Measurements from ENCODE around the gene LASP1.
"Not testable (repeated sequence)": the region's sequence is repeated elsewhere in the genome, so short reads cannot be mapped to it uniquely, and the experiment has no call there.

The LASP1 gene

GRCh38 chr17:38930782-38931181 is 60.9 kb downstream of the LASP1 start:
- DNase-seq (ENCODE audit: low read depth in 2 of 2) = not testable (repeated sequence)

- DNase-seq (ENCODE audit: low read depth in 2 of 2) = not testable (repeated sequence)
Measured at GRCh38 chr17:38933962-38934361, 64.1 kb downstream of the LASP1 start.

DNA sequence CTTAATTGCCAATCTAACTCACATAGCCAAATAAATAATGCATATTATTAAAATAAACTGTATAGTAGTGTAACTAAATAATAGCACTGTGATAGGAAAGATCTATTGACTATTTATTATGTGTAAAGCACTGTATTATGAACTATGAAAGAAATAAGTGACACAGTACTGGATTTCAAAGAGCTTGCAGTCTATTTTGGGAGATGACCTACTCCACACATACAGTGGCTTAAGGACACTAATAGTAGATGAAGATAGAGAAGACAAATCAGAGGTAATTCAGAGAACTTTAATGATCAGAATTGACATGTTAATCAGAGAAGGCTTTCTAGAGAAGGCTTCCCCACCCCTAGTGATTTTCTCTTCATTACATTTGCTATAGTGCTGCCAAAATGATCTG is 70.1 kb downstream of the LASP1 start:
- DNase-seq (ENCODE audit: low read depth in 2 of 2) = no peak

DNA sequence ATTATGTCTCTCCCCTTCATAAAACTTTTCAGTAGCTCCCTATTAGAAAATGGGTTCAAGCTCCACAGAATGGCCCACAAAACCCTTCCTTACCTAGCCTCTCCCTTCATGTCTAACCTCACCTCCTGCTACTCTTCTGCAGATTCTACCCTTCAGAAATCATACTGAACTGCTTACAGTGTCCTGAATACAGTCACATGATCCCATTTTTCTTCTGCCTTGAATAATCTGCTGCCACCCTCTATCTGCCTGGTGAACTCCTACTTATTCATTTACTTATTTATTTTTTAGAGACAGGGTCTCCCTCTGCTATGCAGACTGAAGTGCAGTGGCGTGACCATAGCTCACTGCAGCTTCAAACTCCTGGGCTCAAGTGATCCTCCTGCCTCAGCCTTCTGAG is 70.5 kb downstream of the LASP1 start:
- DNase-seq (ENCODE audit: low read depth in 2 of 2) = no peak

GRCh38 chr17:38942696-38943334 is 73.0 kb downstream of the LASP1 start:
- no peak for DNase-seq (ENCODE audit: low read depth in 2 of 2)

DNA sequence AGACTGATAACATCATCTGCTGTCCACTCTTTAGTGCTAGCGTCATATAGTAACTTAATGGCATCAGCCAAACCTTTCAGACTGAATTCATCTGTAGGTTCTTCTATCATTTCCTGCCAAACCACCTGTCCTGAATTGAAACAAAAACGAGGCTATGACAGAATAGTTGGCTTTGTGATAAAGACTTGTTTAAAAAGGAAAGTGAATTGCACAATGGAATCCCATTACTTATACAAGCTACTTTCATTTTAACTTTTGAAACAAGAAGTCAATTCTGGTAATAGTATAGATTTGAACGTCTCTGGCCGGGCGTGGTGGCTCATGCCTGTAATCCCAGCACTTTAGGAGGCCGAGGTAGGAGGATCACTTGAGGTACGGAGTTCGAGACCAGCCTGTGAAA is 73.7 kb downstream of the LASP1 start:
- DNase-seq (ENCODE audit: low read depth in 2 of 2) = no peak

GRCh38 chr17:38947189-38947588 is 77.3 kb downstream of the LASP1 start:
- no peak for DNase-seq (ENCODE audit: low read depth in 2 of 2)

- not testable (repeated sequence) for DNase-seq (ENCODE audit: low read depth in 2 of 2)
Measured at GRCh38 chr17:38953800-38954199, 83.9 kb downstream of the LASP1 start.

DNA sequence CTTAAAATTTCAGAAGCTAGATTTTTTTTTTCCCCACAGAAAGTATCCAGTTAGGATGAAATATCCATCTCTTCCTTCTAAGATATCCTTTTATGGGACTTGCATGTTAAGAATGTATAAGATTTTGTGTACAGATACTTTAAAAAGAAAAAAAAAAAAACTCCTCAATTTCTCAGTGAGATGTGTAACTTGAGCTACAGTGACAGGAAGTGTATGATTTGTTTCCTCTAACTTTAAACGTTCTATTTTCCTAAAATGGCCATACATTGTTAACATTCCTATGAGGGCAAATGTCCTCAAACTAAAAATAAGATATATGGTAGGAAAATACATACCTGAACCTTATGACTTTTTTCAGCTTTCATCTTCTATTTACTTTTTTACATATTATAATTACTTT is 88.5 kb downstream of the LASP1 start:
- no peak for DNase-seq (ENCODE audit: low read depth in 2 of 2)

GRCh38 chr17:38958756-38959155 is 88.9 kb downstream of the LASP1 start:
- DNase-seq (ENCODE audit: low read depth in 2 of 2) = no peak

DNA sequence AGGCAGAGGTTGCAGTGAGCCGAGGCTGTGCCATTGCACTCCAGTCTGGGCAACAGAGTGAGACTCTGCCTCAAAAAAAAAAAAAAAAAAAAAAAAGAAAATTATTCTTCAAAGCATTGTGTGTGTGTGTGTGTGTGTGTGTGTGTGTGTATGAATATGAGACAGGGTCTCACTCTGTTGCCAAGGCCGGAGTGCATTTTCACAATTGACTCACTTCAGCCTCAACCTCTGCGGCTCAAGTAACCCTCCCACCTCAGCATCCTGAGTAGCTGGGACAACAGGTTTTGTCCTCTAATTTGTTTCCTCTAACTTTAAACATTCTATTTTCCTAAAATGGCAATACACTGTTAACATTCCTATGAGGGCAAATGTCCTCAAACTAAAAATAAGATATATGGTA is 89.7 kb downstream of the LASP1 start:
- no peak for DNase-seq (ENCODE audit: low read depth in 2 of 2)

DNA sequence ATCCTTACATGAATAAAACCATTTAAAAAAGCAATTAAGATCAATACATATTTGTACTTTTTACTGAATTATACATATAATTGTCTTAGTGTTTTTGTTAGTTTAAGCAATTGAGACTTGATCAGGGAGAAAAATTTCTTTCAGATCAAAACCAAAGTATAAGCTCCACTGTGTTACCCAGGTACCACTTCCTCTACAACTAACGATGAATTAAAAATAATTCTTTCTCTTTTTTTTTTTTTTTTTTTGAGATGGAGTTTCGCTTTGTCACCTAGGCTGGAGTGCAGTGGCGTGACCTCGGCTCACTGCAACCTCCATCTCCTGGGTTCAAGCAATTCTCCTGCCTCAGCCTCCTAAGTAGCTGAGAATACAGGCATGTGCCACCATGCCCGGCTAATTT is 90.5 kb downstream of the LASP1 start:
- DNase-seq (ENCODE audit: low read depth in 2 of 2) = no peak

DNA sequence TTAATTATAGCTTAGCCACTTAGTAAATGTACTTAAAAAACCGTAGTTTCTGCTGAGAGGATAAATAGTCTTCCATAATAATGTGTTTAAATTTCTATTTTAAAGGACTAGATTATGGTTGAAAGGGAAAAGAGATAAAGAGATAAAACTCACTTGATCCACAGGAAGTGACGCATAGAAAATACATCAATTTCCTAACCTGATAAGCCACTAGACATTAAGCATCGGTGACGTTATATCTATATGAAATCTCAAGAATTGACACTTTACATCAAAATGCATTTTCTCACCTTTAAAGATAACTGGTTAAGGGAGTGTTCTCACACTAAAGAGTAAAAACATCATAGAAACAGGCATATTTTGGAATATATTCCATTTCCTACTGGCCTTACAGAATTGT is 91.6 kb downstream of the LASP1 start:
- DNase-seq (ENCODE audit: low read depth in 2 of 2) = no peak

GRCh38 chr17:38967290-38967738 is 97.5 kb downstream of the LASP1 start, which contains the start of gene FBXO47:
Gene FBXO47, minus strand, starts transcription at chr17:38967403. Its CDS starts 4,378 bp downstream, at chr17:38963025.
- peak; percentile 69 to 74 for DNase-seq (ENCODE audit: low read depth in 2 of 2)

GRCh38 chr17:38969281-38969680 is 99.4 kb downstream of the LASP1 start:
- DNase-seq (ENCODE audit: low read depth in 2 of 2) = no peak

DNA sequence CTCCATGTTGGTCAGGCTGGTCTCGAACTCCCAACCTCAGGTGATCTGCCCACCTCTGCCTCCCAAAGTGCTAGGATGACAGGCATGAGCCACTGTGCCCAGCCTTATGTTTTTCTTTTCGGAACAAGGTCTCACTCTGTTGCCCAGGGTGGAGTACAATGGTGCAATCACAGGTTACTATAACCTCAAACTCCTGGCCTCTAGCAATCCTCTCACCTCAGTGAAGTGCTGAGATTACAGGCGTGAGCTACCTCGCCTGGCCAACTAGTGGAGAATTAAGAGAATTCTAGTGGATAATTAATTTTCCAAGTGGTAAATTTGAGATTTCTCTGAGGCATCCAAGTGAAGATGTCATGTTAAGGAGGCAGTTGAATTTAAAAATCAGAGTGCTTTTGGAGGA is 100.3 kb downstream of the LASP1 start:
- DNase-seq (ENCODE audit: low read depth in 2 of 2) = no peak

DNA sequence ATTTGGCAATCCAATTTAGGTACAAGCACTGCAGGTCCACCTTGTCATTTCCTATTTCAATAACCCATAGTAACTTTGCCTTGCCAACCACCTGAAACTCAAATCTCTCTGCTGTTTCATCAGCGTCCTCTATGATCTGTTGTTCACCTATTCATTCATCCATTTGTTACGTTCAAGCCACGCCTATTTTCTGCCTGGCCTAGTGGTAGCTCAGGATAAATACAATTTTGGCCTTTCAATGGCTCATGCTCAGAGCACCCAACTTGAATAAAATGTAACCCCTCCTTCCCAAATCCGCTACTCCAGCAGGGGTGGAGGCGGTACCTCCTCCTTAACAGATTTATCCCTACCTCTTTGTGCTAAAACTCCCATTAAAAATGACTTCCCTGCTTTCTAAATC is 100.9 kb downstream of the LASP1 start:
- no peak for DNase-seq (ENCODE audit: low read depth in 2 of 2)

All from activated CD8-positive, alpha-beta memory T cell treated with anti-CD3 and anti-CD28 coated beads for 4 hours (primary cell).